Measurements from ENCODE around the gene GAL3ST3. TPM values are rescaled to one million over a fixed set of nuclear protein-coding genes. Genes with fewer than 3 reads are reported as not detected.
A peak's percentile ranks its signal among the peaks of the same experiment; 100 is the strongest.

GAL3ST3 gene
- polyA plus RNA-seq, 6 donors from 2014 or later = not detected

GRCh38 chr11:66001942-66002647 lies 46.9 kb downstream of the GAL3ST3 start, which contains the start of the genes BANF1 and EIF1AD:
TSS of gene BANF1 (plus strand) at chr11:66002503. CDS start at chr11:66003251, 748 bp downstream.
TSS of gene EIF1AD (minus strand) at chr11:66002157. CDS start at chr11:66000389, 1,768 bp downstream.
- Mint-ChIP-seq H3K27ac (peak within 1 kb of the TSS; percentile 97 to 100 (median 99)), H3K36me3 (peaks cover 11 to 16% of the 10 kb centered on the region in 2 donors), H3K4me3 (peak within 1 kb of the TSS; percentile 94 to 100 (median 99)), H3K9me3 (no peaks in the 10 kb centered on the region), H3K27me3 (no peaks in the 10 kb centered on the region), H3K4me1 (peaks cover 24 to 50% (median 42%) of the 10 kb centered on the region in 3 donors)
- DNase-seq (peak; percentile 94), ATAC-seq (ENCODE audit: low read depth in 2 of 2) (peak; percentile 70 to 76)

GRCh38 chr11:65997286-65997685 lies 51.7 kb downstream of the GAL3ST3 start:
- Mint-ChIP-seq H3K4me3 (peak overlapping the region in 1 of 8 donors; percentile 94), H3K9me3 (no peaks in the 10 kb centered on the region), H3K36me3 (peaks cover 17 to 23% of the 10 kb centered on the region in 2 donors), H3K27ac (peak overlapping the region in 4 of 6 donors; percentile 25 to 82 (median 60)), H3K27me3 (no peaks in the 10 kb centered on the region), H3K4me1 (peaks cover 24 to 30% (median 30%) of the 10 kb centered on the region in 3 donors)
- DNase-seq (no peak), ATAC-seq (ENCODE audit: low read depth in 2 of 2) (no peak)

- H3K36me3 Mint-ChIP-seq = peaks cover 6 to 7% of the 10 kb centered on the region in 2 donors
- ATAC-seq (ENCODE audit: low read depth in 2 of 2) (no peak), DNase-seq (no peak)
- peak overlapping the region in 1 of 6 donors; percentile 86 for H3K27ac Mint-ChIP-seq
- H3K27me3 Mint-ChIP-seq = no peaks in the 10 kb centered on the region
- peaks cover 7 to 17% (median 11%) of the 10 kb centered on the region in 3 donors for H3K4me1 Mint-ChIP-seq
- H3K4me3 Mint-ChIP-seq = no peak overlapping the region
- H3K9me3 Mint-ChIP-seq = no peaks in the 10 kb centered on the region
These were observed 56.9 kb downstream of the GAL3ST3 start for GRCh38 chr11:65992056-65992455.

Other genes with a start within 250 kb of the GAL3ST3 start
- 1 to 10 TPM in 5 of 6 donors, not detected in 1; 1.2 to 2.6 (median 1.7) TPM for gene SNX32, start 215.2 kb downstream of the GAL3ST3 start, polyA plus RNA-seq (ENCODE audit: low read depth in 6 of 6)
- gene CFL1, start 191.0 kb downstream of the GAL3ST3 start, polyA plus RNA-seq (ENCODE audit: low read depth in 6 of 6) = 1,000 to 10,000 TPM; 1,822 to 2,570 (median 2,214) TPM
- 10 to 100 TPM in 5 of 6 donors, 1 to 10 TPM in 1; 3.2 to 32.0 (median 22.8) TPM for gene MUS81, start 188.7 kb downstream of the GAL3ST3 start, polyA plus RNA-seq (ENCODE audit: low read depth in 6 of 6)
- gene EFEMP2, start 176.4 kb downstream of the GAL3ST3 start, polyA plus RNA-seq (ENCODE audit: low read depth in 6 of 6) = 1 to 10 TPM in 2 of 6 donors, under 1 TPM in 1, not detected in 3; 0.29 to 1.5 (median 1.1) TPM
- 1 to 10 TPM in 5 of 6 donors, under 1 TPM in 1; 0.68 to 7.2 (median 3.0) TPM for gene CTSW, start 169.3 kb downstream of the GAL3ST3 start, polyA plus RNA-seq (ENCODE audit: low read depth in 6 of 6)
- gene FIBP, start 160.7 kb downstream of the GAL3ST3 start, polyA plus RNA-seq (ENCODE audit: low read depth in 6 of 6) = 100 to 1,000 TPM in 4 of 6 donors, 10 to 100 TPM in 2; 91.2 to 191 (median 107) TPM
- gene CCDC85B, start 158.5 kb downstream of the GAL3ST3 start, polyA plus RNA-seq (ENCODE audit: low read depth in 6 of 6) = 10 to 100 TPM; 22.4 to 62.8 (median 45.3) TPM
- gene FOSL1, start 148.8 kb downstream of the GAL3ST3 start, polyA plus RNA-seq (ENCODE audit: low read depth in 6 of 6) = under 1 TPM in 3 of 6 donors, not detected in 3; 0.25 to 0.34 (median 0.27) TPM
- 10 to 100 TPM; 48.5 to 79.3 (median 68.4) TPM for gene C11orf68, start 130.1 kb downstream of the GAL3ST3 start, polyA plus RNA-seq (ENCODE audit: low read depth in 6 of 6)
- 10 to 100 TPM; 57.3 to 89.8 (median 71.1) TPM for gene DRAP1, start 129.7 kb downstream of the GAL3ST3 start, polyA plus RNA-seq (ENCODE audit: low read depth in 6 of 6)
- gene TSGA10IP, start 103.7 kb downstream of the GAL3ST3 start, polyA plus RNA-seq (ENCODE audit: low read depth in 6 of 6) = not detected
- gene SART1, start 87.4 kb downstream of the GAL3ST3 start, polyA plus RNA-seq (ENCODE audit: low read depth in 6 of 6) = 10 to 100 TPM; 13.9 to 39.7 (median 18.3) TPM
- 10 to 100 TPM in 5 of 6 donors, 1 to 10 TPM in 1; 4.9 to 34.2 (median 20.1) TPM for gene EIF1AD, start 47.0 kb downstream of the GAL3ST3 start, polyA plus RNA-seq (ENCODE audit: low read depth in 6 of 6)
- gene BANF1, start 46.7 kb downstream of the GAL3ST3 start, polyA plus RNA-seq (ENCODE audit: low read depth in 6 of 6) = 100 to 1,000 TPM; 162 to 247 (median 189) TPM
- gene CST6, start 37.2 kb downstream of the GAL3ST3 start, polyA plus RNA-seq (ENCODE audit: low read depth in 6 of 6) = not detected
- gene CATSPER1, start 22.7 kb downstream of the GAL3ST3 start, polyA plus RNA-seq (ENCODE audit: low read depth in 6 of 6) = under 1 TPM in 1 of 6 donors, not detected in 5; 0.11 TPM
- 100 to 1,000 TPM in 1 of 6 donors, 10 to 100 TPM in 5; 68.8 to 106 (median 85.2) TPM for gene SF3B2, start 3.2 kb upstream of the GAL3ST3 start, polyA plus RNA-seq (ENCODE audit: low read depth in 6 of 6)
- gene PACS1, start 21.1 kb upstream of the GAL3ST3 start, polyA plus RNA-seq (ENCODE audit: low read depth in 6 of 6) = 100 to 1,000 TPM in 1 of 6 donors, 10 to 100 TPM in 5; 44.3 to 133 (median 57.3) TPM
- gene KLC2, start 208.5 kb upstream of the GAL3ST3 start, polyA plus RNA-seq (ENCODE audit: low read depth in 6 of 6) = 1 to 10 TPM in 5 of 6 donors, under 1 TPM in 1; 0.17 to 9.3 (median 5.6) TPM
- 10 to 100 TPM; 10.3 to 13.3 (median 12.2) TPM for gene RAB1B, start 219.5 kb upstream of the GAL3ST3 start, polyA plus RNA-seq (ENCODE audit: low read depth in 6 of 6)
- gene CNIH2, start 229.0 kb upstream of the GAL3ST3 start, polyA plus RNA-seq (ENCODE audit: low read depth in 6 of 6) = not detected
- gene YIF1A, start 240.0 kb upstream of the GAL3ST3 start, polyA plus RNA-seq (ENCODE audit: low read depth in 6 of 6) = 10 to 100 TPM; 57.1 to 82.1 (median 66.0) TPM
- not detected for gene TMEM151A, start 242.7 kb upstream of the GAL3ST3 start, polyA plus RNA-seq (ENCODE audit: low read depth in 6 of 6)

All from naive B cell (primary cell).